Measurements from ENCODE around the gene NEK1. TPM values are rescaled to one million over a fixed set of nuclear protein-coding genes. Genes with fewer than 3 reads are reported as not detected.

The NEK1 gene
- total RNA-seq, 1 experiment from 2014 or later = 10.3 TPM

DNA sequence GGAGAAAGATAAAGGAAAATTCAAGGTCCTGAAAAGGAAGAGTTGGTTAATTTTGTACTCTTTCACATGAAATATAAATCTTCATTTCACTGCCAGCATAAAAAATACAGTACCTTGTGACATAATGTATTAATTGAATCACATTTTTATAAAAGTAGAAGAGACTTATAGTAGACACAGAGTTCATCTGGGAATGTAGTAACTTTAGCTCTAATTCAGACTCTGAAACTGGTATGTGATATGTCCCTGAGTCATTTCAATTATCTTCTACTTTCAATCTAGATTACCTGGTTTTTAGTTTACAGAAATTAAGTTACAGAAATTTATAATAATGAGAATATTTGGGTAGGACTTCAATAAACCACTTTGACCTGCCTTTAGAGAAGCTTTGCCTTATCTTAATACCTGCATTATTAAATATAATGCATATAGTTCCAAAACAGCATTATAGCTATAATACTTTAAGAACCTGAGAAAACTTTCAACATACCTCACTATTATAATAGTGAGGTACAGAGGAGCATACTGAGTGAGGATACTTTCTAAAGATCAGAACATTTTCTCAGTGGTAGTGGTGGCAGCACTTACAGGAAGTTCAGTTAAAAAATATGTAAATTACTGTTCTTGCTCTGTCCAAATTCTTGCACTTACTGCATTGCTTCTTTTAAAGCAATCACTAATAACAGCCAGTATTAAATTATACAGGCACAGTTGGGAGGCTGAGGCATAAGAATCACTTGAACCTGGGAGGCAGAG, 11.2 kb downstream of the NEK1 start (continued):
- TF ChIP-seq, protein P1, sequence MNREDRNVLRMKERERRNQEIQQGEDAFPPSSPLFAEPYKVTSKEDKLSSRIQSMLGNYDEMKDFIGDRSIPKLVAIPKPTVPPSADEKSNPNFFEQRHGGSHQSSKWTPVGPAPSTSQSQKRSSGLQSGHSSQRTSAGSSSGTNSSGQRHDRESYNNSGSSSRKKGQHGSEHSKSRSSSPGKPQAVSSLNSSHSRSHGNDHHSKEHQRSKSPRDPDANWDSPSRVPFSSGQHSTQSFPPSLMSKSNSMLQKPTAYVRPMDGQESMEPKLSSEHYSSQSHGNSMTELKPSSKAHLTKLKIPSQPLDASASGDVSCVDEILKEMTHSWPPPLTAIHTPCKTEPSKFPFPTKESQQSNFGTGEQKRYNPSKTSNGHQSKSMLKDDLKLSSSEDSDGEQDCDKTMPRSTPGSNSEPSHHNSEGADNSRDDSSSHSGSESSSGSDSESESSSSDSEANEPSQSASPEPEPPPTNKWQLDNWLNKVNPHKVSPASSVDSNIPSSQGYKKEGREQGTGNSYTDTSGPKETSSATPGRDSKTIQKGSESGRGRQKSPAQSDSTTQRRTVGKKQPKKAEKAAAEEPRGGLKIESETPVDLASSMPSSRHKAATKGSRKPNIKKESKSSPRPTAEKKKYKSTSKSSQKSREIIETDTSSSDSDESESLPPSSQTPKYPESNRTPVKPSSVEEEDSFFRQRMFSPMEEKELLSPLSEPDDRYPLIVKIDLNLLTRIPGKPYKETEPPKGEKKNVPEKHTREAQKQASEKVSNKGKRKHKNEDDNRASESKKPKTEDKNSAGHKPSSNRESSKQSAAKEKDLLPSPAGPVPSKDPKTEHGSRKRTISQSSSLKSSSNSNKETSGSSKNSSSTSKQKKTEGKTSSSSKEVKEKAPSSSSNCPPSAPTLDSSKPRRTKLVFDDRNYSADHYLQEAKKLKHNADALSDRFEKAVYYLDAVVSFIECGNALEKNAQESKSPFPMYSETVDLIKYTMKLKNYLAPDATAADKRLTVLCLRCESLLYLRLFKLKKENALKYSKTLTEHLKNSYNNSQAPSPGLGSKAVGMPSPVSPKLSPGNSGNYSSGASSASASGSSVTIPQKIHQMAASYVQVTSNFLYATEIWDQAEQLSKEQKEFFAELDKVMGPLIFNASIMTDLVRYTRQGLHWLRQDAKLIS (CRISPR knock-in tag; IDR thresholded peaks at IDR 0.05; ENCODE audit: borderline replicate concordance) = no peak
- TF ChIP-seq, protein P2, sequence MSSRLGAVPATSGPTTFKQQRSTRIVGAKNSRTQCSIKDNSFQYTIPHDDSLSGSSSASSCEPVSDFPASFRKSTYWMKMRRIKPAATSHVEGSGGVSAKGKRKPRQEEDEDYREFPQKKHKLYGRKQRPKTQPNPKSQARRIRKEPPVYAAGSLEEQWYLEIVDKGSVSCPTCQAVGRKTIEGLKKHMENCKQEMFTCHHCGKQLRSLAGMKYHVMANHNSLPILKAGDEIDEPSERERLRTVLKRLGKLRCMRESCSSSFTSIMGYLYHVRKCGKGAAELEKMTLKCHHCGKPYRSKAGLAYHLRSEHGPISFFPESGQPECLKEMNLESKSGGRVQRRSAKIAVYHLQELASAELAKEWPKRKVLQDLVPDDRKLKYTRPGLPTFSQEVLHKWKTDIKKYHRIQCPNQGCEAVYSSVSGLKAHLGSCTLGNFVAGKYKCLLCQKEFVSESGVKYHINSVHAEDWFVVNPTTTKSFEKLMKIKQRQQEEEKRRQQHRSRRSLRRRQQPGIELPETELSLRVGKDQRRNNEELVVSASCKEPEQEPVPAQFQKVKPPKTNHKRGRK (CRISPR knock-in tag; IDR thresholded peaks at IDR 0.05; ENCODE audit: borderline replicate concordance) = no peak
- TF ChIP-seq SOX15 (CRISPR knock-in tag; IDR thresholded peaks at IDR 0.05) = no peak
- TF ChIP-seq, protein P3, sequence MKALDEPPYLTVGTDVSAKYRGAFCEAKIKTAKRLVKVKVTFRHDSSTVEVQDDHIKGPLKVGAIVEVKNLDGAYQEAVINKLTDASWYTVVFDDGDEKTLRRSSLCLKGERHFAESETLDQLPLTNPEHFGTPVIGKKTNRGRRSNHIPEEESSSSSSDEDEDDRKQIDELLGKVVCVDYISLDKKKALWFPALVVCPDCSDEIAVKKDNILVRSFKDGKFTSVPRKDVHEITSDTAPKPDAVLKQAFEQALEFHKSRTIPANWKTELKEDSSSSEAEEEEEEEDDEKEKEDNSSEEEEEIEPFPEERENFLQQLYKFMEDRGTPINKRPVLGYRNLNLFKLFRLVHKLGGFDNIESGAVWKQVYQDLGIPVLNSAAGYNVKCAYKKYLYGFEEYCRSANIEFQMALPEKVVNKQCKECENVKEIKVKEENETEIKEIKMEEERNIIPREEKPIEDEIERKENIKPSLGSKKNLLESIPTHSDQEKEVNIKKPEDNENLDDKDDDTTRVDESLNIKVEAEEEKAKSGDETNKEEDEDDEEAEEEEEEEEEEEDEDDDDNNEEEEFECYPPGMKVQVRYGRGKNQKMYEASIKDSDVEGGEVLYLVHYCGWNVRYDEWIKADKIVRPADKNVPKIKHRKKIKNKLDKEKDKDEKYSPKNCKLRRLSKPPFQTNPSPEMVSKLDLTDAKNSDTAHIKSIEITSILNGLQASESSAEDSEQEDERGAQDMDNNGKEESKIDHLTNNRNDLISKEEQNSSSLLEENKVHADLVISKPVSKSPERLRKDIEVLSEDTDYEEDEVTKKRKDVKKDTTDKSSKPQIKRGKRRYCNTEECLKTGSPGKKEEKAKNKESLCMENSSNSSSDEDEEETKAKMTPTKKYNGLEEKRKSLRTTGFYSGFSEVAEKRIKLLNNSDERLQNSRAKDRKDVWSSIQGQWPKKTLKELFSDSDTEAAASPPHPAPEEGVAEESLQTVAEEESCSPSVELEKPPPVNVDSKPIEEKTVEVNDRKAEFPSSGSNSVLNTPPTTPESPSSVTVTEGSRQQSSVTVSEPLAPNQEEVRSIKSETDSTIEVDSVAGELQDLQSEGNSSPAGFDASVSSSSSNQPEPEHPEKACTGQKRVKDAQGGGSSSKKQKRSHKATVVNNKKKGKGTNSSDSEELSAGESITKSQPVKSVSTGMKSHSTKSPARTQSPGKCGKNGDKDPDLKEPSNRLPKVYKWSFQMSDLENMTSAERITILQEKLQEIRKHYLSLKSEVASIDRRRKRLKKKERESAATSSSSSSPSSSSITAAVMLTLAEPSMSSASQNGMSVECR (CRISPR knock-in tag; IDR thresholded peaks at IDR 0.05; ENCODE audit: borderline replicate concordance) = no peak
- TF ChIP-seq, protein P4, sequence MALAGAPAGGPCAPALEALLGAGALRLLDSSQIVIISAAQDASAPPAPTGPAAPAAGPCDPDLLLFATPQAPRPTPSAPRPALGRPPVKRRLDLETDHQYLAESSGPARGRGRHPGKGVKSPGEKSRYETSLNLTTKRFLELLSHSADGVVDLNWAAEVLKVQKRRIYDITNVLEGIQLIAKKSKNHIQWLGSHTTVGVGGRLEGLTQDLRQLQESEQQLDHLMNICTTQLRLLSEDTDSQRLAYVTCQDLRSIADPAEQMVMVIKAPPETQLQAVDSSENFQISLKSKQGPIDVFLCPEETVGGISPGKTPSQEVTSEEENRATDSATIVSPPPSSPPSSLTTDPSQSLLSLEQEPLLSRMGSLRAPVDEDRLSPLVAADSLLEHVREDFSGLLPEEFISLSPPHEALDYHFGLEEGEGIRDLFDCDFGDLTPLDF (CRISPR knock-in tag; IDR thresholded peaks at IDR 0.05) = no peak
- TF ChIP-seq ESRRA (CRISPR knock-in tag; IDR thresholded peaks at IDR 0.05; ENCODE audit: borderline replicate concordance) = no peak
- no peak for TF ChIP-seq EMX1 (CRISPR knock-in tag; IDR thresholded peaks at IDR 0.05)
- TF ChIP-seq, protein P5, sequence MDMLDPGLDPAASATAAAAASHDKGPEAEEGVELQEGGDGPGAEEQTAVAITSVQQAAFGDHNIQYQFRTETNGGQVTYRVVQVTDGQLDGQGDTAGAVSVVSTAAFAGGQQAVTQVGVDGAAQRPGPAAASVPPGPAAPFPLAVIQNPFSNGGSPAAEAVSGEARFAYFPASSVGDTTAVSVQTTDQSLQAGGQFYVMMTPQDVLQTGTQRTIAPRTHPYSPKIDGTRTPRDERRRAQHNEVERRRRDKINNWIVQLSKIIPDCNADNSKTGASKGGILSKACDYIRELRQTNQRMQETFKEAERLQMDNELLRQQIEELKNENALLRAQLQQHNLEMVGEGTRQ (CRISPR knock-in tag; IDR thresholded peaks at IDR 0.05) = no peak
- TF ChIP-seq, protein P6, sequence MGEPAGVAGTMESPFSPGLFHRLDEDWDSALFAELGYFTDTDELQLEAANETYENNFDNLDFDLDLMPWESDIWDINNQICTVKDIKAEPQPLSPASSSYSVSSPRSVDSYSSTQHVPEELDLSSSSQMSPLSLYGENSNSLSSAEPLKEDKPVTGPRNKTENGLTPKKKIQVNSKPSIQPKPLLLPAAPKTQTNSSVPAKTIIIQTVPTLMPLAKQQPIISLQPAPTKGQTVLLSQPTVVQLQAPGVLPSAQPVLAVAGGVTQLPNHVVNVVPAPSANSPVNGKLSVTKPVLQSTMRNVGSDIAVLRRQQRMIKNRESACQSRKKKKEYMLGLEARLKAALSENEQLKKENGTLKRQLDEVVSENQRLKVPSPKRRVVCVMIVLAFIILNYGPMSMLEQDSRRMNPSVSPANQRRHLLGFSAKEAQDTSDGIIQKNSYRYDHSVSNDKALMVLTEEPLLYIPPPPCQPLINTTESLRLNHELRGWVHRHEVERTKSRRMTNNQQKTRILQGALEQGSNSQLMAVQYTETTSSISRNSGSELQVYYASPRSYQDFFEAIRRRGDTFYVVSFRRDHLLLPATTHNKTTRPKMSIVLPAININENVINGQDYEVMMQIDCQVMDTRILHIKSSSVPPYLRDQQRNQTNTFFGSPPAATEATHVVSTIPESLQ (CRISPR knock-in tag; IDR thresholded peaks at IDR 0.05) = no peak
